Calu3 (cell line): ENCODE measurements around the gene ROBO2. TPM values are rescaled to one million over a fixed set of nuclear protein-coding genes. Genes with fewer than 3 reads are reported as not detected.

Experiments used
- BruUV-seq: library from RNA; stranded (reverse); fragments of 400-500 nt; replicated peaks from 2 replicates; lab custom pipeline; 2021; lab: Mats Ljungman, UMichigan
- CTCF ChIA-PET: fragments of 300-600 bp; sonication (Branson Sonifier 250); formaldehyde crosslinking; loops from one replicate; lab custom pipeline; 2022; ENCODE audit warnings: antibody characterized with exemption; lab: Charles Lee
- DNase-seq: peaks from one replicate; pipeline ENCODE4 v3.0.0; 2022
- H3K27ac Mint-ChIP-seq: one replicate; pipeline ENCODE4 v1.8.0; 2022; ENCODE audit warnings: mixed read lengths; ENCODE audit not compliant: unreplicated experiment
- H3K27me3 Mint-ChIP-seq: one replicate; pipeline ENCODE4 v1.8.0; 2022; ENCODE audit warnings: mixed read lengths; ENCODE audit not compliant: unreplicated experiment
- H3K36me3 Mint-ChIP-seq: one replicate; pipeline ENCODE4 v1.8.0; 2022; ENCODE audit warnings: mild to moderate bottlenecking, moderate library complexity, mixed read lengths; ENCODE audit not compliant: insufficient read depth, unreplicated experiment
- H3K4me1 Mint-ChIP-seq: one replicate; pipeline ENCODE4 v1.8.0; 2022; ENCODE audit warnings: mild to moderate bottlenecking, low read depth, mixed read lengths; ENCODE audit not compliant: unreplicated experiment
- H3K4me3 Mint-ChIP-seq: one replicate; pipeline ENCODE4 v1.8.0; 2022; ENCODE audit warnings: mild to moderate bottlenecking, low read depth, moderate library complexity, mixed read lengths; ENCODE audit not compliant: unreplicated experiment
- H3K9me3 Mint-ChIP-seq: one replicate; pipeline ENCODE4 v1.8.0; 2022; ENCODE audit warnings: low read depth, mixed read lengths; ENCODE audit not compliant: unreplicated experiment
- CTCF ChIP-seq: fragments of 200-600 bp; IDR thresholded peaks from one replicate; pipeline ENCODE4 v1.8.0; 2022; ENCODE audit warnings: antibody characterized with exemption; ENCODE audit not compliant: unreplicated experiment
- intact Hi-C: fragments of 100-400 bp; cut with micrococcal nuclease; formaldehyde crosslinking; loops from one replicate; pipeline ENCODE4 v1.10.0; 2022; ENCODE audit not compliant: unreplicated experiment
- total RNA-seq: library from RNA; stranded (reverse); gene quantifications from 2 replicates; pipeline ENCODE4 v1.2.3, GENCODE V29; 2022

The ROBO2 gene
- total RNA-seq, 1 experiment from 2014 or later: not detected

DNA sequence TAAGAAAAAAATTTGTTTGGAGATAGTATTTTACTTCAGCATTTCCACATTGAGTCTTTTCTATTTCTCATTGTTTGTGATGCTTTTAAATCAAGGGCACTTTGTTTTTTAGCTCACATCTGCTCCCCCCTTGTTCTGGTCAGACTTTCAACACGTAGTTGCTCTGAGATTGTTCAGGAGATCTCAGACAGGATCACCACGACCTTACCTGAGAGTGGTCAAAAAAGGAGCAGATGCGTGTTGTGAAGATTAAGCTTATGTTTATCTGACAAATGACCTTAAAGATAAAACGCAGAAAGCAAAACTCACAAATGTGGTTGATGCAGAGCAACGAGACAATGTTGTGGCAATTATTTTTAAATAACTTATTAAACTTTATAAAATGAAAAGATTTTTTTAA, 298.3 kb downstream of the ROBO2 start:
- H3K36me3 Mint-ChIP-seq: no peaks in the 10 kb centered on the region
- H3K27me3 Mint-ChIP-seq: no peaks in the 10 kb centered on the region
- no peaks in the 10 kb centered on the region for H3K9me3 Mint-ChIP-seq
- BruUV-seq: no TSS peak
- no peak overlapping the region for H3K4me3 Mint-ChIP-seq
- no peak overlapping the region for H3K27ac Mint-ChIP-seq
- no peaks in the 10 kb centered on the region for H3K4me1 Mint-ChIP-seq
- CTCF ChIA-PET: interaction anchor here (0.6 kb wide), 1 partner anchor 177 kb away, joined by 3 read pairs; no protein-coding TSS in a partner anchor
- TF ChIP-seq CTCF: no peak
- intact Hi-C loops: no loop called here
- no peak for DNase-seq

DNA sequence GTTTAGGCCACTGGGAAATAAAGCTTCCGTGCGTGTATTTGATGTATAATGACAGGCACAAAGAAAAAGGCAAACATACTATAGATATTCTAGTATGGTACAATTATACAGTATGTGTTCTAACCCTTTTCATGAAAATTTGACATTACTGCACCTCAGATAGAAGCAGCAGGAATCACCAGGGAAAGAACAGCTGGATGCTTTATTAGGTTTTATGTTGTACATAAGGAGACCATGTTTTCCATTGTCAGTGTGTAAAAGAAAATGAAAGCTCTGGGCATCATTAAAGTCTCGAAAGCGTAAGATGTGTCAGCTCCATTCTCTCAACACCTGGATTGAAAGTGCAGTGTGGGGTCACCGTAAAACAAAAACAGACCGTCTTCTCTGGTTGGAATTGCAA, 302.1 kb downstream of the ROBO2 start:
- no peak for TF ChIP-seq CTCF
- Mint-ChIP-seq H3K9me3 (no peaks in the 10 kb centered on the region), H3K4me1 (no peaks in the 10 kb centered on the region), H3K27me3 (no peaks in the 10 kb centered on the region), H3K36me3 (no peaks in the 10 kb centered on the region), H3K27ac (no peak overlapping the region), H3K4me3 (no peak overlapping the region)
- CTCF ChIA-PET: no interaction called here
- no TSS peak for BruUV-seq
- intact Hi-C loops: loop anchor here (10.0 kb wide), 1 partner anchor 1303 kb away; no protein-coding TSS in a partner anchor
- DNase-seq: no peak

DNA sequence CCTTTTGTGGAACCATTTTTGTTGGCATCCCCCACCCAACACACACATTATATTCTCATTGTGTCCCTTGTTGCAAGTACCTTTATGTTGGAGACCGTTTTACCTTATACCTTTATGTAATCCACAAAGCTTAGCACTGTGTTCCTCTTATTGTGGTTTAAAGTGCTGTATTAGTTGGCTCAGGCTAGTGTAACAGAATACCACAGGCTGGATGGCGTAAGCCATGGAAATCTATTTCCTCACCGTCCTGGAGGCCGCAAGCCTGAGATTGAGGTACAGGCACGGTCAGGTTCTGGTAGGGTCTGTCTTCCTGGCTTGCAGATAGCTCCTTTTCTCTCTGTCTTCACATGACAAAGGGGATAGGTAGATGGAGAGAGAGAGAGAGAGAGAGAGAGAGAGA, 302.8 kb downstream of the ROBO2 start:
- intact Hi-C loops: loop anchor here (10.0 kb wide), 1 partner anchor 1302 kb away; no protein-coding TSS in a partner anchor
- no TSS peak for BruUV-seq
- Mint-ChIP-seq H3K36me3 (no peaks in the 10 kb centered on the region), H3K27ac (no peak overlapping the region), H3K27me3 (no peaks in the 10 kb centered on the region), H3K4me1 (no peaks in the 10 kb centered on the region), H3K9me3 (no peaks in the 10 kb centered on the region), H3K4me3 (no peak overlapping the region)
- TF ChIP-seq CTCF: no peak
- no peak for DNase-seq
- CTCF ChIA-PET: interaction anchor here (0.9 kb wide), 1 partner anchor 9 kb away, joined by 3 read pairs; no protein-coding TSS in a partner anchor

GRCh38 chr3:77345009-77345408, 305.1 kb downstream of the ROBO2 start:
- BruUV-seq: no TSS peak
- no peak for DNase-seq
- no peak for TF ChIP-seq CTCF
- Mint-ChIP-seq H3K4me3 (no peak overlapping the region), H3K36me3 (no peaks in the 10 kb centered on the region), H3K9me3 (no peaks in the 10 kb centered on the region), H3K27ac (no peak overlapping the region), H3K4me1 (peaks cover 12% of the 10 kb centered on the region), H3K27me3 (no peaks in the 10 kb centered on the region)
- CTCF ChIA-PET: no interaction called here
- intact Hi-C loops: loop anchor here (5.0 to 10.0 kb wide), 3 partner anchors 162 to 1300 kb away; no protein-coding TSS in a partner anchor
